Upper lobe of right lung (tissue), 1 donor: ENCODE measurements around the gene NADK. TPM values are rescaled to one million over a fixed set of nuclear protein-coding genes. Genes with fewer than 3 reads are reported as not detected.

Source experiments
- ATAC-seq: fragments of 200-7000 bp; cut with Tn5 transposase; one replicate; pipeline ENCODE4 v1.9.1; 2020; ENCODE audit warnings: mild to moderate bottlenecking, moderate library complexity
- DNase-seq: peaks from one replicate; pipeline ENCODE4 v3.0.0-alpha.2; 2020
- H3K27ac ChIP-seq: fragments of 200-600 bp; one replicate; pipeline ENCODE4 v1.8.0; 2022
- H3K27me3 ChIP-seq: fragments of 200-600 bp; one replicate; pipeline ENCODE4 v1.8.0; 2022; ENCODE audit warnings: mild to moderate bottlenecking
- H3K36me3 ChIP-seq: fragments of 200-600 bp; one replicate; pipeline ENCODE4 v1.8.0; 2022
- H3K4me1 ChIP-seq: fragments of 200-600 bp; one replicate; pipeline ENCODE4 v1.8.0; 2022
- H3K4me3 ChIP-seq: fragments of 200-600 bp; one replicate; pipeline ENCODE4 v1.8.0; 2022; ENCODE audit warnings: mild to moderate bottlenecking
- H3K9me3 ChIP-seq: fragments of 200-600 bp; one replicate; pipeline ENCODE4 v1.8.0; 2022
- CTCF ChIP-seq: fragments of 200-600 bp; IDR thresholded peaks from one replicate; pipeline ENCODE4 v1.8.0; 2022; ENCODE audit warnings: antibody characterized with exemption
- intact Hi-C: fragments of 100-400 bp; cut with DNase I; formaldehyde crosslinking; loops from one replicate; pipeline ENCODE4 v1.11.0; 2022
- total RNA-seq: library from RNA; stranded (reverse); fragmentation: NEBNext Ultra II Directional; extraction: Animal tissue kit (Norgen Biotek cat#: 25700); gene quantifications from one replicate; pipeline ENCODE4 v1.2.1, GENCODE V29; 2021
- donor health status: DM: no; HTN: yes; CAD: no; lungs with severe emphysema.

Gene NADK
- total RNA-seq, 1 donor from 2014 or later: 99.2 TPM

- no peak for TF ChIP-seq CTCF
- H3K27ac ChIP-seq: peak overlapping the region; percentile 82
- H3K36me3 ChIP-seq: peaks cover 2% of the 10 kb centered on the region
- DNase-seq: peak; percentile 79
- intact Hi-C loops: no loop called here
- H3K4me1 ChIP-seq: peaks cover 72% of the 10 kb centered on the region
- ATAC-seq: peak; percentile 47
- peak overlapping the region; percentile 86 for H3K4me3 ChIP-seq
- no peaks in the 10 kb centered on the region for H3K9me3 ChIP-seq
- H3K27me3 ChIP-seq: no peaks in the 10 kb centered on the region
Observed at GRCh38 chr1:1779691-1780597, 1.7 kb upstream of the NADK start.

- Histone ChIP-seq H3K4me3 (peak overlapping the region; percentile 86), H3K9me3 (no peaks in the 10 kb centered on the region), H3K27me3 (no peaks in the 10 kb centered on the region), H3K36me3 (no peaks in the 10 kb centered on the region), H3K4me1 (peaks cover 78% of the 10 kb centered on the region), H3K27ac (peak overlapping the region; percentile 82)
- intact Hi-C loops: no loop called here
- DNase-seq: no peak
- no peak for TF ChIP-seq CTCF
- ATAC-seq: no peak
Observed at GRCh38 chr1:1779320-1779675, 1.0 kb upstream of the NADK start.

- peak; percentile 28 for TF ChIP-seq CTCF
- peak overlapping the region; percentile 86 for H3K4me3 ChIP-seq
- H3K36me3 ChIP-seq: no peaks in the 10 kb centered on the region
- H3K27me3 ChIP-seq: no peaks in the 10 kb centered on the region
- ATAC-seq (peak; percentile 76), DNase-seq (peak; percentile 97)
- peaks cover 79% of the 10 kb centered on the region for H3K4me1 ChIP-seq
- intact Hi-C loops: no loop called here
- H3K9me3 ChIP-seq: no peaks in the 10 kb centered on the region
- H3K27ac ChIP-seq: peak overlapping the region; percentile 82
Observed at GRCh38 chr1:1778663-1779319, 521 bp upstream of the NADK start.

GRCh38 chr1:1777583-1777899 lies 729 bp downstream of the NADK start:
- DNase-seq: no peak
- ATAC-seq: no peak
- peaks cover 3% of the 10 kb centered on the region for H3K36me3 ChIP-seq
- H3K9me3 ChIP-seq: no peaks in the 10 kb centered on the region
- H3K4me3 ChIP-seq: peak overlapping the region; percentile 86
- intact Hi-C loops: no loop called here
- no peak for TF ChIP-seq CTCF
- peaks cover 67% of the 10 kb centered on the region for H3K4me1 ChIP-seq
- peak overlapping the region; percentile 86 for H3K27ac ChIP-seq
- no peaks in the 10 kb centered on the region for H3K27me3 ChIP-seq

GRCh38 chr1:1776672-1777582 lies 1.3 kb downstream of the NADK start:
- Histone ChIP-seq H3K36me3 (peaks cover 9% of the 10 kb centered on the region), H3K27ac (peak overlapping the region; percentile 86), H3K27me3 (no peaks in the 10 kb centered on the region), H3K9me3 (no peaks in the 10 kb centered on the region), H3K4me1 (peaks cover 61% of the 10 kb centered on the region), H3K4me3 (peak overlapping the region; percentile 86)
- ATAC-seq: no peak
- DNase-seq: no peak
- no peak for TF ChIP-seq CTCF
- intact Hi-C loops: no loop called here
